DMS79 (cell line): ENCODE measurements around the gene BORCS6.
"Not testable (repeated sequence)": the region's sequence is repeated elsewhere in the genome, so short reads cannot be mapped to it uniquely, and the experiment has no call there.

Experiments
- DNase-seq: peaks from one replicate; lab custom pipeline; 2025; lab: John Stamatoyannopoulos, UW

BORCS6 gene

DNA sequence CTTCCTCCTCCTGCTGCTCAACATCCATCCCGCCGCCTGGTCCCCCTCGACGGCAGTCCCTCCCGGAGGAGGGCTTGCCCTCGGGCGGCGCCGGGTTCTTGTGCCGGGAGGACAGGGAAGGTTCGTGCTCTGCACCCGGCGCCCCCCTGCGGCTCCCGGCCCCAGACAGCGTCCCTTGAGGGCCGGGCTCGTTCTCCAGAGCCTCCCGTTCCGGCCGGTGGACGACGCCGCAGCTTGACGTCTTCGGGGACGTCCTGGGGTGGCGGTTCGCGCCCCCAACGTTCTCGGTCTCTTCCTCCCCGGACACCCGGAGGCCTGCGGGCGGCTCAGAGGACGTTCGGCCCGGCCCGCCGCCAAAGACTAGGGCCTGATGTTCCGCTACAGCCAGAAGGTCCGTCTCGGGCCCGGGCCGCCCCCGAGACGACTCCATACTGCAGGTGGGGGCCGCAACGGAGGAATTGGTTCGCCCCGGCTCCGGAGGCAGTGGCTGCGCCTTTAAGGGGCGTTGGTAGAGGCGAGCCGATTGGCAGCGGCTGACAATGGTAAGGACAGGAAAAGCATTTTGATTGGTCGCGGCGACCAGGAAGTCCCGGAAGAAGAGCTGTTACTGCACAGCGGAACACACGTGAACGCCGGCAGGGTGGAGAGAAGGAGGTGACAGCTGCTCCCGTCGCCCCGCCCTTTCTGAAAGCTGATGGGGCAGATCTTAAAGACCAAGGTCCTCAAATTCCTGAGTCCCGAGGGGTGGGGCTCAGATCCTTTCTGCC, at the start of gene BORCS6:
Gene BORCS6, minus strand, starts transcription at position 470 of the 767 bp plus-strand sequence. Its CDS starts 40 bp downstream, at position 430.
- DNase-seq, result peak; percentile 94

DNA sequence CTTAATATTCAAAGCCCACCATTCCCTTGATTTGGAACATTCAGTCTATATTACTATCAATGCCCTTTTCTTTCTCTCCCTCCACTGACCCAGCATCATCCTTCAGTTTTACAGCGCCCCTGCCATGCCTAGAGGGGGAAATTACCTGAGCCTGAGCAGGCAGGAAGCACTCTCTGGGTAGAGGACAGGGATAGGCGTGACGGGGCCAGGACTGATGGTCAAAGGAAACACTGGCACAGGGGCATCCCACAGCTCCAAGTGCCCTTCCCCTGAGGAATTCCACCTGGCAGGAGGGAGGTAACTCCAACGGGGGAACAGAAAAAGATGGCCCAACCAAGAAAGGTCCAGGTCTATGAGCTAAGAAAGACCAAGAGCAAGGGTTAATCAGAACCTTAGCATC, 47.9 kb upstream of the BORCS6 start:
- DNase-seq, result no peak

DNA sequence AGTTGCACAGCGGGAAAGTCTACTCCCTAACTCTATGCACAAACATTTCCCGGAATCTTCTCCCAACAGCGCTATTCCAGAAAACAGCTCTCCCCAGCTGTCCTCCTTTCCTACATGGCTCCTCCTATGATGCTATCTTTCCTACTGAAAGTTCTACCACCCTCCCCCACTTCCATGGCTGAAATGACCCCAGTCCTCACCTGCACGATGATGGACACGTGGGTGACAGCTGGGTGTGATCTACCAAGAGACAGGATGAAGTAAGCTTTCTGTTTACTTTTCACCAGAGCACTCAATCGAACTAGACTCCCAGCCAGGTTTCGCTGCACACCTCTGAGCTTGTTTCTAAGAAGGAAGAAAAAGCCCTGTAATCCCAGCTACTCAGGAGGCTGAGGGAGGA, 47.2 kb upstream of the BORCS6 start:
- no peak for DNase-seq

DNA sequence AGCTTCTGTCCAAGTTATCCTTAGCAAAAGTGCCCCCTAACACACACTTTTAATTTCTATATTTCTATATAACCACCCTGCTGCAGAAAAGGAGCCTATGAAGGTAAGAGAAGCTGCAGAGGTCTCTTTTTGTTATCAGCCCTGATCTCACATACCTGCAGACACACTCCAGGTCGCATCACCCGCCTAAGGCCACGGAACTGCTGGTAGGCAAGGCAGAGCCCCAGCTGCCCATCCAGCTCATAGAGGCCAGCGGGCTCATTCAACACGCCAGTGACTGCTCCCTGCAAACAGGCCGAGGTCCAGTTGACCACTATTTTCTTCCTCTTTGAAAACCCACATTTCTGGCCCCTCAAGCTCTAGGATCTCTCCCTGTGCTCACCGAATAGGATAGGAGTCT, 45.7 kb upstream of the BORCS6 start:
- no peak for DNase-seq

DNA sequence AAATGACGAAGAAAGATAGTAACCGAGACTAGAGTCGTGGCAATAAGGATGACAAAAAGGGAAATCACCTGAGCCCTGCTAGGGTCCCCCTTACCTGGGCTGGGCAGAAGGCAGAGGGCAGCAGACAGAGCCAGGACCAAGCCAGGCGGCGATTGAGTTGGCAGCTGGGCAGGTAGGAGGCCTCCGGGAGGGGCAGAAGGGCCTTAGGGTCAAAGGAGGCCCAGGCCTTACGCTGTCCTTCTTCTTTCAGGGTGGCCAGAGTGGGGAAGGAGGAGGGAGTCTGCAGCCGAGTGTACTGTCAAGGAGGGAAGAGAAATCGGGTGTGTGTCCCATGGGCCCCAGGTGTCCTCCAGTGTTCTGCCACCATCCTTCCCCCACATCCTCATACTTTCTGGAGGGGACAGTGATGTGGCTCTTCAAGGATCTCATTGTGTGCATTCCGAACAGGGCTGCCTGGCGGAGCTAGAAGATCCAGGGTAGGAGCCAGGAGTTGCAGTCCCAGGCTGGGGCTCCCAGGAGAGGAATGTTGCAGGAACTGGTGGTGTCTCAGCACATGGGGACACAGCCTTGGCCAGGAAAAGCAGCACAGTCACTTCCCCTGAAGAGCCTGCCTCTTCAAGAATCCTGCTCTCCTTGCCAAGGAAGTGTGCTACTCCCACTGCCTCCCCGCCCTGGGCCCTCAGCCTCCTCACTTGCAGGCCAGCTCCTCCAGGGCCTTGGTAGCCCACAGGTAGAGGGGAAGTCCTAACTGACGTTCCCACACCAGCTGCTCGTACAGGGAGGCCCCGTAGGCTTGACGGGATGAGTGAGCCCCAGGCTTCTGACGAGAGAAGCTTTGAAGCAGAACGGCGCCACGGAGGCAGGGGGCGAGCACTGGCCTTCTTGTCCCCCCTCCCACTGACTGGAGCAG, 44.6 kb upstream of the BORCS6 start:
- no peak for DNase-seq

DNA sequence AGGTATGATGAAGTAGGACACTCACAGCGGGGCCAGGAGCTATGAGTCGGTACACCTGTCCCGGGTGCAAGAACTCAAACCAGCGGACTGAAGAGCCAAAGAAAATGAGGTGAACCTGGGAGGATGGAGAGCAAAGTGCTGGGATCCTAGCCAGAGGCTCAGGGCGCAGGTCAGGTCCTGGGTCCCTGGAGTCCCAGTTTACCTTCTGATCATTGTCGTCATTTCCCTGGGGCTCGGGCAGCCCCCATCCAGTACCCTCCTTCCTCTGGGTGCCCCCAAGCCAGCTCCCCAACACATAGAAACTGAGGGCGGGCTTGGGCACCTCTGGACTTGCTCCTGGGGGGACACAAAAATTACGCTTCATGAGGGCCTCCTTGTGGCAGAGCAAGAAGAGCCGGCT, 41.7 kb upstream of the BORCS6 start:
- DNase-seq, result no peak

DNA sequence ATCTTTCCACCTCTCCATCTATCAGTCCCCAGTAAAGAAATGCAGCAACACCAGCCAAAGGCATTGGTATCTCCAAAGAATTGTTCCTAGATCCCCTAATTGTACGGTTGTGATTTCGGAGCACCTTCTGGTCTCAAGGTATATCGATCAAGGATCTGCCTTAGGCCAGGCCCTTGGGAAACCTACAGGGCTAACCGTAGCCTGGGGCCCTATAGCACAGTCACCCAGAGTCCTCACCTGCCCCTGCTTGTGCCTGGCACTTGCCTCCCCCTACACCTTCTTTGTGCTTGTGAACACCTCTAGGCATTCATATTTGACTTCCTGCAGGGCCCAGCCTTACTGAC, 37.2 kb upstream of the BORCS6 start:
- no peak for DNase-seq

DNA sequence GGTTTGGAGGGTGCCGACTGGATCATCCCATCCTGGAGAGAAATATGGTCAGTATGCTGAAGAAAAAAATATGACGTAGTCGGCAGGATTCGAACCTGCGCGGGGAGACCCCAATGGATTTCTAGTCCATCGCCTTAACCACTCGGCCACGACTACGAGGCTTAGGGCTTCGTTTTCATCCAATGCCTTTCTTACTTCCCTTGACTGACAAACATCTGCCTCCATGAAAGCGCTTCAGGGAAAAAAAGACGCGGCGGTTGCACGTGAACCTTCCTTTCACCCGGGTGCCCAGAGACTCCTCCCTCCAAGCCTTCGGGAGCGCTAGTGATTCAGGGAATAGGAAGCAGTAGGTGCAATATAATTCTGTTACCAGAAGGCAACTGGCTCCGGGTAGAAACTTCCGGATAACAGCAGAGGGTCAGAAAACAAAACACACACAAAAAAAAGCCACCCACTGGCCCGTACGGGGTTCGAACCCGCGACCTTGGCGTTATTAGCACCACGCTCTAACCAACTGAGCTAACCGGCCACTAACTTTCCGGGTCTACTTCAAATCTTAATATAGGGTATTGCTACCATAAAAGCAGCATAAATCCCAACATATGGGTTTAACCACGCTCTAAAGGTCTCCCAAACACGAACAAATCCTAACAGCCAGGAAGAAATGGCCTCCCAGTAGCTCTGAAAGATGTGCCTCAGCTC, 36.7 kb upstream of the BORCS6 start:
- DNase-seq, result no peak

DNA sequence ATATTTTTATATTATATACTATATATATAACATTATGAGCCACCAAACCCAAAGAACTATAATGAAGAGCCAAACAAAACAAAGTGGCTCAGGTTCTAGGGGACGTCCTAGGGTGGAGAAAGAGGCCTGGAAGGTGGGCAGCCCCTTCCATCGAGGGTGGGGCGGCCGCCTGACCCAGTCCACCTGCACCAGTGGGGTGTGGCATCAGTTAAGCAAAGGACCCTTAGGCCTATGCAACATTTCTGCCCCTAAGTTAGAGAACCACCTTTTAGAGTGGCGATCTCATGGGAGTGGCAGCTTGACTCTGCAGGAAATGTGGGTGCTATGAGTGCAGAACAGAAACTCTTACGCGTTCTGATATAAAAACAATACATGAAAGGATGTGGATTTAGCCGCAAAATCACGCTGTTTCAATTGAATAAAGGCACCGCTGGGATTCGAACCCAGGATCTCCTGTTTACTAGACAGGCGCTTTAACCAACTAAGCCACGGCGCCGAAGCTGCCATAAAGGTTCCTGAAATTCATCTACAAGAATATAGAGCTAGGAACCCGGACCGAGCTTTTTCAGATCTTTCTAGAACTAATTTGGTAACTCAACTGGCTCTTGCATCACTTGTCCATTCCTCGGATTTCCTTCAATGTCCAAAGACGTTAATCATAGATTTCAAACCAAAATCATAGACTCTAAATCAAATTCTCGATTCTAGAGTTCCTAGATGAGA, 36.0 kb upstream of the BORCS6 start:
- no peak for DNase-seq

DNA sequence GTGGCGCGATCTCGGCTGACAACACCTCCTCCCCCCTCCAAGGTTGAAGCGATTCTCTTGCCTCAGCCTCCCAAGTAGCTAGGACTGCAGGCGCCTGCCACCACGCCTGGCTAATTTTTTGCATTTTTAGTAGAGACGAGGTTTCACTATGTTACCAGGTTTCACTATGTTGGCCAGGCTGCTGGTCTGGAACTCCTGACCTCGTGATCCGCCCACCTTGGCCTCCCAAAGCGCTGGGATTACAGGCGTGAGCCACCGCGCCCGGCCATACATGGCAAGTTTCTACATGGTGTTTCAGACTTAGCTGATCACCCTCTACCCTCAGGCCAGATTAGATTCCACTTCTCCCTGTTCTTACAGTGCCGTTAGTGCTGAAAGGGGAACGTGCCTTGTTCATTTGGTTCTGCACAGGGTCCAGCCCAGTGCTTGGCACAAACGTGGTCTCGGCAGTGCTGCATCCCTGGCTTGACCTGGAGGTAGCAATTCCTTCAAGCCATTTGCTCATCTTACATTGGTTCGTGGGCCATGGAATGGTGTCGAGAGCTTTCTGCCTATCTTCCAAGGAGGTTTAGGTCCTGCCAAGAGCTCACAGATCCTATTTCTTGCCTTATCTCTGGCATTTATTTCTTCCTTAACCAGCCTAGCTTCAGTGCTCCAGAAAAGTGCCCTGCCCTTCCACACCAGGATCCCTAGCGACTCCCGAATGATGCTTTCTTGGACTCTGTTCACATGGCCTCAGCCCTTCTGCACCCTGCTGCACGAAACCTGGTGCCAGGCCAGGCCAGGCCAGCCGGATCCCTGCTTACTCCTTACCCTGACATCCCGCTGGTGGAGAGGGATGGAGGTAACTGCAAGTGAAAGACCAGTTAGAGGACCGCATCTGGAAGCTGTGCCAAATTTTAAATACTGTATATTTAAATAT, 35.2 kb upstream of the BORCS6 start:
- no peak for DNase-seq

DNA sequence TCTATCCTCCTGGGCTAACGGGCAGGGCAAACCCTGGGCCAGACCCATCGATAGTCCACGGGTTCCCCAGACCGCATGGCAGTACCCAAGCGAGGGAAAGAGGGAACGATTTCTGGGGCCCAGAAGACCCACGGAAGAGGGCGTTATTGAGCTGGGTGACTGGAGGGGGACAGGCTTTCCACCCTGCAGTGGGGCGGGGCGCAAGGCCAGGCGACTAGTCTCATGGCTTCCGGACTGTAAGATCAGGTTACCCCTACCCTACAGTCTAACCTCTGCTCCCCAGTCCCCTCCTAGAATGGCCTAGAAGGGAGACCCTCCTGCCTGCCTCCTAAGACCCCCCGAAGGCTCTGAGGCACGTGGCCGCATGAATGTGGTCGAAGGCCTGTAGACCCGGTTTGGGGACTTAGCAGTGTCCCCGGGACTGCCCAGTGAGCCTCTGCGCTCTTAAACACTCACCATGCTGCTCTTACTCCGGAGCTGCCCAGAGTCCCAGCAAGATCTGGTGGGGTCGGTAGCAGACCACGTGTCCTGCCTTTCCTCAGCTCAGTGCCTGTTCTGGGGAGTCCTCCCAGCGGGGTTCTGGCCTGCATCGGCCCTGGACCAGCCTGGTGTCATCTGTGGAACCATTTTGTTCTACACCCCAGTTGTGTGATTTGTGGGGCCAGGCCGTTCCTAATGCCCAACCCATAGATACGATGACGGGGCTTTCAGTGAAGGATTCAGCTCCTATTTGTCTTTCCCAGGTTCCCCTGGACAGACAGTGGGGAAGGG, 33.6 kb upstream of the BORCS6 start:
- DNase-seq, result no peak

DNA sequence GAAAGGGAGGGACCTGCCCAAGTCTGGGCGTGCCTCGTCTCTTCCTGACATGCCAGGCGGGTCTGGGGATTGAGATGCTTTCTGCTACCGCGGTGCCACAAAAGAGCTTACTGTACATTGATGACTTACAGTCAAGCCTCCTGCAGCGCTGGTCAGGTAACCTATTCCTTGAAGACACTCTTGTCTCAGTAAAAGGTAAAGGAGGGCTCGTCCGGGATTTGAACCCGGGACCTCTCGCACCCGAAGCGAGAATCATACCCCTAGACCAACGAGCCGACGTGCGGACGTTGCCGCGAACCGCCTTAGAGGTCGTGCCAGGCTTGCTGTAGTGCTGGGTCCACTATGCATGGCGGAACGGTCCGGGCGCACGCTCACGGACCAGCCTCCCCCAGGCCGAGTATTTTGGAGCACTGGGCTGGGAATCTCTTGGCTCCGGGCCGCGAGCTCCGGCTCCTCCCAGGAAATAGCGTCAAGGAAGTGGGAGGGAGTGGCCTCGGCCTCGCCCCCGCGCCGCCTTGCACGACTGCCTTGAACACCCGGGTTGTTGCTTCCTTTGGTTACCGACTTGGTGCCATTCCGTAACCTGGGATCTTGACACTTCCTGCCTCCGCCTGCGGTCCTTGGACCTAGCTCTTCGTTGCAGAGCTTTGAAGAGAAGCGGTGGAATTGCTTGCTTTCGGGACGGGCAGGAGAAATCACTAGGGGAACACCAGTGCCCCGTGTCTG, 32.8 kb upstream of the BORCS6 start:
- peak; percentile 37 for DNase-seq

DNA sequence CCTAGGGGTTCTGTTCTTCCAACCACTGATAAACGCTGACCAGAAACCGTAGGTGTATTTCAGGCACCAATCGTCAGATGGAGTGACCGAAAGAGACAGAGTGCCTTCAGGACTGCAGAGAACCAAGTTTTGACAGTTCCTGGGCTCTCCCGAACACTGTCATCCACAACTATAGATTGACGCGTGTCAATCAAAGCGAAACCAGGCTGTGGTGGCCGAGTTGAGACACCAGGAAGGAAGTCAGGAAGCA, 32.3 kb upstream of the BORCS6 start:
- no peak for DNase-seq

DNA sequence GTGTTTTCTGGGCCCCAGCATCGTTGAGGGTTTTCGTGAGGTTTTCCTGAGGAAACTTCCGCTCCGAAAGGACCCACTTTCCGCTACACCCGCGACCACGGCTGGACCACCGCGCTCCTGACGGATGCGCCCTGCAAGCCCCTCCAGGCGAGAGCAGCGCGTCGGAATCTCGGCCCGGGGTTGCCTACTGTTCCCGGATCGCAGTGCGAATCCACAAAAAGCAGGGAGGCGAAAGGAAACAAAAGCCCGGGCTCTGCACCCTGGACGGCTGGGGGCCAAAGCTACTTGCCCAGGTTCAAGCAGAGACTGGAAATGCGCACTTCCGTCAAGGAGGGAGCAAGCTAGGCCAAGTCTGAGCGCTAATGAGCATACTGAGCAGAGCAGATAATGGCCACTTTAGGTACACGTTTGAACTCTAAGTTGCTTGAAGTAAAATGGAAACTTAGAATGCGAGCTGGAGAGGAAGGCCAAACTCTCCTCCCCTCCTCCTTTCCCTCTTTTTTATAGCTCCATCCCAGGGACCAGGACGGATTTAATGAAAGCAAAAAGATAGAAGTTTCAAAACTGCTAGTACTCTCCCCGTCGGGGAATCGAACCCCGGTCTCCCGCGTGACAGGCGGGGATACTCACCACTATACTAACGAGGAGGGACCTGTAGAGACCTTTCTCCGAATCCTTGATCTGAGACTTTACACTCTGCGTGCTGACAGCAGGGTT, 31.8 kb upstream of the BORCS6 start:
- peak; percentile 58 for DNase-seq

DNA sequence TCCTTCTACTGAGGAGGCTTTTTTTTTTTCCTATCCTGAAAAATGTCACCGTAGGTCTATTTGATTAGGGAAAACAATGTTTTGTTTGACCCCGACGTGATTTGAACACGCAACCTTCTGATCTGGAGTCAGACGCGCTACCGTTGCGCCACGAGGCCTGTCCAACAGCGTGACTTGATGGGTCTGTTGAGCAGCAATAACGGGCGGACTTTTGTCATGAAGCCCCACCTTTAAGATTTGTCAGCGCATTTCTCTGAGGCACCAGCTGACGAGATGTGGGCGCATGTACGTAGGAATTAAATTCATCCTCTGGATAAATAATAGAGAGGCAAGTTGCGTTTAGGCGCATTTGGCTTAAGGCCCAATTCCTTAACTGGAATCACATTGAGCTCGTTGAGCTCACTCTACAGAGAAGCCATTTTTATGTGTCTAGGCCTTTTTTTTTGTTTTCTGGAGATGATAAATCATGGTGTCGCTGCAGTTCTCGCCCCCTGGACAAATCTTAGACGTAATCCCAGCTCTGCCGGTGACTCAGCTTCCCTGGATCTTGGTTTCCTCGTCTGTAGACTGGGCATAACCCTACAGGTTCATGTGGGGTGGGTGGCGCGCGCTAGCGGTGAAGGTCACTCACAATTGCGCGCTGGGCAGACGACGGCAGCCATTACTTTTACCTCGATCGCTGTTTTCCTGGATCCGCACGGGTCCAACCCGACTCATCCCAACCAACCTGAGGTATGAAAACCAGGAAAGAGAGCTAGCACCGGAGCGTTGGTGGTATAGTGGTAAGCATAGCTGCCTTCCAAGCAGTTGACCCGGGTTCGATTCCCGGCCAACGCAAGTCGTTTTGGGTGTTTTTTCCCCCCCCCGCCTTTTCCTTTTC, 31.0 kb upstream of the BORCS6 start:
- peak; percentile 65 for DNase-seq

DNA sequence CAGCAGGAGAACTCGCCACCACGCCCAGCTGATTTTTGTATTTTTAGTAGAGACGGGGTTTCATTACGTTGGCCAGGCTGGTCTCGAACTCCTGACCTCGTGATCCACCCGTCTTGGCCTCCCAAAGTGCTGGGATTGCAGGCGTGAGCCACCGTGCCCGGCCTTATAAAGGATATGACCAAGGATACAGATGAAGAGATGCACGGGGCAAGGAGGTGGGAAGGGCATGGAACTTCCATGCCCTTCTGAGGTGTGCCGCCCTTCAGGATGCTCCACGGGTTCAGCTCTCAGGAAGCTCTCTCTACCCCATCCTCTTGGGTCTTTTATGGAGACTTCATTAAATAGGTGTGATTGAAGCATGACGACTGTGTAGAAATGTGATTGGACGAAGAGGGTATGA, 24.0 kb upstream of the BORCS6 start:
- not testable (repeated sequence) for DNase-seq

DNA sequence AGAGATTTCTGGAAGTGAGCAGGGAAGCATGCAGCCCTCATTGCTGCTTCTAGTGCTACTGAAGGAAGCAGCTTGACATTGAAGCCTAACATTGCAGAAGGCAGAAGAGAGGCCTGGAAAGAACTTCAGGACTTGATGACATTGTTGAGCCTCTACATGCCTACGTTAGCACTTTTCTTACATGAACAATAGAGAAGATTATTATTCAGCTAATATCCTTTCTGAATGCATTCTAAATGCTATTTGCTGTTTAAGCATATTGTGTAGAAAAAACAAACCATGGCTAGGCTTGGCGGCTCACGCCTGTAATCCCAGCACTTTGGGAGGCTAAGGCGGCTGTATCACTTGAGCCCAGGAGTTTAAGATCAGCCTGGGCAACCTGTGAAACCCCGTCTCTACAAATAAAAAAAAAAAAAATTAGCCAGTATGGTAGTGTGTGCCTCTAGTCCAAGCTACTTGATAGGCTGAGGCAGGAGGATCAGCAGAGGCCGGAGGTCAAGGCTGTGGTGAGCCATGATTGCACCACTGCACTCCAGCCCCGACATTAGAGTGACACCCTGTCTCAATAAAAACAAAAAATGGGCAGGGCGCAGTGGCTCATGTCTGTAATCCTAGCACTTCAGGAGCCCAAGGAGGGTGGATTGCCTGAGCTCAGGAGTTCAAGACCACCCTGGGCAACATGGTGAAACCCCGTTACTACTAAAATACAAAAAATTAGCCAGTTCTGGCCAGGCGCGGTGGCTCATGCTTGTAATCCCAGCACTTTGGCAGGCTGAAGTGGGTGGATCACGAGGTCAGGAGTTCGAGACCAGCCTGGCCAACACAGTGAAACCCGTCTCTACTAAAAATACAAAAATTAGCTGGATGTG, 22.6 kb upstream of the BORCS6 start:
- DNase-seq, result no peak
